Gastroesophageal sphincter (tissue), 3 donors: ENCODE results near the gene SERPINA3.

ENCODE experiments used
- CTCF ChIP-seq, 4 experiments: fragments of 200-600 bp in 2 of 4; fragments of 450-650 bp in 2 of 4; sonication (generic) in 1 of 4; IDR thresholded peaks; one replicate each; pipeline ENCODE4 v1.5.1; 2017 to 2019; ENCODE audit warnings: antibody characterized with exemption in 4 of 4, mild to moderate bottlenecking in 2 of 4, moderate library complexity in 2 of 4
- POLR2A ChIP-seq, 2 donors: fragments of 450-650 bp; IDR thresholded peaks; one replicate each; pipeline ENCODE4 v1.6.1; 2017; ENCODE audit warnings: antibody characterized with exemption in 2 of 2, mild to moderate bottlenecking in 2 of 2, moderate library complexity in 1 of 2
- POLR2AphosphoS5 ChIP-seq: sonication (generic); formaldehyde crosslinking; IDR thresholded peaks from one replicate; pipeline ENCODE4 v1.6.1; 2017; ENCODE audit warnings: antibody characterized with exemption

GRCh38 chr14:94582199-94582750, 29.9 kb upstream of the SERPINA3 start:
- TF ChIP-seq POLR2A (IDR thresholded peaks at IDR 0.05) (no peak), CTCF (IDR thresholded peaks at IDR 0.05) (no peak), POLR2AphosphoS5 (no peak)
